ENCODE results near the gene STK39.

STK39 gene

GRCh38 chr2:168244318-168244717, 3.1 kb downstream of the STK39 start:
- peak; percentile 45 for DNase-seq (ENCODE audit: low read depth)
- H3K4me3 ChIP-seq (ENCODE audit: low read length) = peak overlapping the region; percentile 0
- no peak for TF ChIP-seq CTCF (conservative IDR thresholded peaks at IDR 0.05; ENCODE audit: low read depth, low read length)

GRCh38 chr2:168243061-168243460, 4.3 kb downstream of the STK39 start:
- no peak for TF ChIP-seq CTCF (conservative IDR thresholded peaks at IDR 0.05; ENCODE audit: low read depth, low read length)
- H3K4me3 ChIP-seq (ENCODE audit: low read length) = no peak overlapping the region
- DNase-seq (ENCODE audit: low read depth) = no peak

GRCh38 chr2:168241746-168242145, 5.6 kb downstream of the STK39 start:
- TF ChIP-seq CTCF (conservative IDR thresholded peaks at IDR 0.05; ENCODE audit: low read depth, low read length) = no peak
- H3K4me3 ChIP-seq (ENCODE audit: low read length) = no peak overlapping the region
- DNase-seq (ENCODE audit: low read depth) = no peak

- no peak overlapping the region for H3K4me3 ChIP-seq (ENCODE audit: low read length)
- TF ChIP-seq CTCF (conservative IDR thresholded peaks at IDR 0.05; ENCODE audit: low read depth, low read length) = no peak
- DNase-seq (ENCODE audit: low read depth) = no peak
These were observed 6.2 kb downstream of the STK39 start for GRCh38 chr2:168241208-168241607.

GRCh38 chr2:168239281-168239680, 8.1 kb downstream of the STK39 start:
- TF ChIP-seq CTCF (conservative IDR thresholded peaks at IDR 0.05; ENCODE audit: low read depth, low read length) = no peak
- no peak overlapping the region for H3K4me3 ChIP-seq (ENCODE audit: low read length)
- no peak for DNase-seq (ENCODE audit: low read depth)

GRCh38 chr2:168237741-168238140, 9.7 kb downstream of the STK39 start:
- no peak for TF ChIP-seq CTCF (conservative IDR thresholded peaks at IDR 0.05; ENCODE audit: low read depth, low read length)
- no peak for DNase-seq (ENCODE audit: low read depth)
- H3K4me3 ChIP-seq (ENCODE audit: low read length) = no peak overlapping the region

GRCh38 chr2:168234407-168235085, 12.8 kb downstream of the STK39 start:
- no peak for DNase-seq (ENCODE audit: low read depth)
- no peak overlapping the region for H3K4me3 ChIP-seq (ENCODE audit: low read length)
- no peak for TF ChIP-seq CTCF (conservative IDR thresholded peaks at IDR 0.05; ENCODE audit: low read depth, low read length)

Data from retinal pigment epithelial cell (primary cell).